ENCODE data around the gene ZNF862. TPM values are rescaled to one million over a fixed set of nuclear protein-coding genes. Genes with fewer than 3 reads are reported as not detected.

The ZNF862 gene
- total and polyA plus RNA-seq, 2 donors (not counting 3 experiments of a cell fraction or from before 2014, with no cell fraction given), result 10.8 to 14.7 TPM

- Histone ChIP-seq H3K4me1 (ENCODE audit: control insufficient read depth, extremely low read depth, insufficient read depth, low read length) (no peaks in the 10 kb centered on the region), H2AFZ (ENCODE audit: low read depth, low read length) (no peak overlapping the region), H3K79me2 (ENCODE audit: control insufficient read depth, insufficient read depth, low read length) (no peaks in the 10 kb centered on the region), H3K4me3 (replicated peaks in 1 of 3; ENCODE audit: insufficient read depth in 1 of 3, low read depth in 1 of 3, low read length in 3 of 3) (no peak overlapping the region), H3K27ac (ENCODE audit: insufficient read depth, low read depth, low read length) (no peak overlapping the region), H3K9me1 (replicated peaks; ENCODE audit: control insufficient read depth, extremely low read depth, insufficient read depth, low read length) (no peaks in the 10 kb centered on the region), H3K36me3 (ENCODE audit: control insufficient read depth in 2 of 2, extremely low read depth in 1 of 2, insufficient read depth in 2 of 2, low read length in 2 of 2) (no peaks in the 10 kb centered on the region), H3K9me3 (replicated peaks; ENCODE audit: control insufficient read depth, insufficient read depth, low read length) (no peaks in the 10 kb centered on the region), H3K9ac (replicated peaks; ENCODE audit: extremely low read depth, insufficient read depth, low read length) (no peak overlapping the region), H4K20me1 (replicated peaks; ENCODE audit: control insufficient read depth, extremely low read depth, insufficient read depth, low read length) (no peaks in the 10 kb centered on the region), H3K27me3 (ENCODE audit: control insufficient read depth in 2 of 2, insufficient read depth in 2 of 2, low read length in 2 of 2) (no peaks in the 10 kb centered on the region), H3K4me2 (ENCODE audit: insufficient read depth, low read length) (no peak overlapping the region)
- dilution Hi-C loops (cut with MboI; ENCODE audit: extremely low pct_ligation_motif_present, low sequenced_read_pairs) (no loop called here), intact Hi-C loops (cut with micrococcal nuclease) (no loop called here)
- ChIA-PET POLR2A (no interaction called here), CTCF (interaction anchor here (1.3 kb wide), 1 partner anchor 10 kb away, joined by 4 read pairs; no protein-coding TSS in a partner anchor)
- DNase-seq (ENCODE audit: low read depth, low spot score) (no peak), FAIRE-seq (no peak)
- BruUV-seq (replicated peaks), result no TSS peak
- TF ChIP-seq POLR2AphosphoS5 (IDR thresholded peaks at IDR 0.05; ENCODE audit: insufficient read depth, low read depth, low read length), result no peak
- no peak for TF ChIP-seq JUN (IDR thresholded peaks at IDR 0.05; ENCODE audit: borderline replicate concordance, insufficient read depth, insufficient read length, low read depth)
- TF ChIP-seq FOS (IDR thresholded peaks at IDR 0.05; ENCODE audit: borderline replicate concordance, insufficient read depth, low read length), result no peak
- no peak for TF ChIP-seq EZH2 (IDR thresholded peaks at IDR 0.05; ENCODE audit: borderline replicate concordance, low read depth, low read length, severe bottlenecking)
- TF ChIP-seq, protein P1, sequence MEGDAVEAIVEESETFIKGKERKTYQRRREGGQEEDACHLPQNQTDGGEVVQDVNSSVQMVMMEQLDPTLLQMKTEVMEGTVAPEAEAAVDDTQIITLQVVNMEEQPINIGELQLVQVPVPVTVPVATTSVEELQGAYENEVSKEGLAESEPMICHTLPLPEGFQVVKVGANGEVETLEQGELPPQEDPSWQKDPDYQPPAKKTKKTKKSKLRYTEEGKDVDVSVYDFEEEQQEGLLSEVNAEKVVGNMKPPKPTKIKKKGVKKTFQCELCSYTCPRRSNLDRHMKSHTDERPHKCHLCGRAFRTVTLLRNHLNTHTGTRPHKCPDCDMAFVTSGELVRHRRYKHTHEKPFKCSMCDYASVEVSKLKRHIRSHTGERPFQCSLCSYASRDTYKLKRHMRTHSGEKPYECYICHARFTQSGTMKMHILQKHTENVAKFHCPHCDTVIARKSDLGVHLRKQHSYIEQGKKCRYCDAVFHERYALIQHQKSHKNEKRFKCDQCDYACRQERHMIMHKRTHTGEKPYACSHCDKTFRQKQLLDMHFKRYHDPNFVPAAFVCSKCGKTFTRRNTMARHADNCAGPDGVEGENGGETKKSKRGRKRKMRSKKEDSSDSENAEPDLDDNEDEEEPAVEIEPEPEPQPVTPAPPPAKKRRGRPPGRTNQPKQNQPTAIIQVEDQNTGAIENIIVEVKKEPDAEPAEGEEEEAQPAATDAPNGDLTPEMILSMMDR (IDR thresholded peaks at IDR 0.05; ENCODE audit: extremely low read depth in 1 of 2, insufficient read depth in 1 of 2, low read depth in 1 of 2, low read length in 2 of 2), result no peak
- no peak for TF ChIP-seq MAX (IDR thresholded peaks at IDR 0.05; ENCODE audit: insufficient read depth, insufficient read length)
- TF ChIP-seq MYC (IDR thresholded peaks at IDR 0.05; ENCODE audit: low read depth, low read length), result no peak
- TF ChIP-seq GATA2 (IDR thresholded peaks at IDR 0.05; ENCODE audit: insufficient read depth, insufficient read length, low read depth, low read length), result no peak
Measured at GRCh38 chr7:149816794-149817193, 21.4 kb upstream of the ZNF862 start.

All from endothelial cell of umbilical vein (primary cell).